HG03571 (cell line): Measurements from ENCODE around the gene HOXA11.
A peak's percentile ranks its signal among the peaks of the same experiment; 100 is the strongest.

Source experiments
- ATAC-seq: cut with Tn5 transposase; IDR thresholded peaks from one replicate; pipeline ENCODE4 v1.9.1; 2021; ENCODE audit not compliant: unreplicated experiment

HOXA11 gene

DNA sequence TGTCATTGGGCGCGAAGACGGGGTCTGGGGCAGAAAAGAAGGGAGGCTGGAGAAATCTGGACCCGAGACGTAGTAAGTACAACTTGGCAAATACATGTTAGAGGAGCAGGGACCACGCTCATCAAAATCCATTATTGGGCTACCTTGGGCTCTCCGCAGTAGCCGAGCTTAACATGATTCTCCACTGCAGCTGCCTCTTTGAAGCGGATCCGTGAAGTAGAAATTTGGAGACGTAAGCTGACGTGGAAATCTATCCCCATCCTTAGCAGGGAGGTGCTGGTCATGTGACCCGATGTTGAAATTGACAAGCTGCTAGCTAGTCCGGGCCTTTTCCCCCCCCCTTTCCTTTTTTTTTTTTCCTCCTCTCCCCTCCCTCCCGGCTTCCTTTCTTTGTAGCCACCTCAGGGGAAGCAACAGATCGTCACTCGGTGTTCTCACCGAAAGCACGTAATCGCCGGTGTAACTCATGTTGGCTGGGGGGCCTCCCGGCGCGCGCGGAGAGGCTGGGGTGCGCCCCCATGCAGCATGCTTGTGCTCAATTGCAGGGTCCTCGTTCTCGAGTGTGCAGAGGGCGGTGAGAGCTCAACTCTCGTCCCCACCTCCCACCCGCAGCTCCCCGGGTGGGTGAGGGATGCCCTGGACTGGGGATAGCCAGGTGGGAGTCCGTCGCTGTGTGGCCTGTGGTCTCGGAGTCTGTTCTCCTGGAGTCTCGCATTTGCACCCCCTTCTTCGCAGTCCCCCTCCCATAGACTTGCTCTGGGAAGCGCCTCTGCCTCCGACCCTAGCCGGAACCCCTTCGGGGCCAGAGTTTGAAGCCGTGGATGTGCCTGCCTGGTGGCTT, at the start of gene HOXA11:
TSS of gene HOXA11 (minus strand) at position 220 of the 841 bp plus-strand sequence. CDS start at position 132, 88 bp downstream.
- no peak for ATAC-seq

DNA sequence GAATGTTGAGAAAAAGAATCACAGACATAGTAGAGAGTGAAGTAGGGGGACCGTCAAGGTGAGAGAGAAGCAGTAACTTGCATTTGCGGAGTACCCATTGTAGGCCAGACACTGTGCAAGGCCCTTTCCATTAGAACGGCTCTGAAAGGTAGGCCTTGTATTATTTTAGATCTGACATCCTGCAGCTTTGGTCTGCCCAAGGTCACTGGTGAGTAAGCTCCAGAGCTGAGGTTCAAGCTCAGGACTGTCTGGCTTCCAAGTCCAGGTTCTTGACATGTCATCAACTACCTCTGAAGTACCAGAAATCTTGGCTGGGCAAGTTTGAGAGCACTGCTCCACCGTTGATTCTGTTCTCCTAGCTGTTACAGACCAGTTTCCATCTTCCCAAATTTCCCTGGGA, 44.4 kb upstream of the HOXA11 start:
- ATAC-seq, result no peak

DNA sequence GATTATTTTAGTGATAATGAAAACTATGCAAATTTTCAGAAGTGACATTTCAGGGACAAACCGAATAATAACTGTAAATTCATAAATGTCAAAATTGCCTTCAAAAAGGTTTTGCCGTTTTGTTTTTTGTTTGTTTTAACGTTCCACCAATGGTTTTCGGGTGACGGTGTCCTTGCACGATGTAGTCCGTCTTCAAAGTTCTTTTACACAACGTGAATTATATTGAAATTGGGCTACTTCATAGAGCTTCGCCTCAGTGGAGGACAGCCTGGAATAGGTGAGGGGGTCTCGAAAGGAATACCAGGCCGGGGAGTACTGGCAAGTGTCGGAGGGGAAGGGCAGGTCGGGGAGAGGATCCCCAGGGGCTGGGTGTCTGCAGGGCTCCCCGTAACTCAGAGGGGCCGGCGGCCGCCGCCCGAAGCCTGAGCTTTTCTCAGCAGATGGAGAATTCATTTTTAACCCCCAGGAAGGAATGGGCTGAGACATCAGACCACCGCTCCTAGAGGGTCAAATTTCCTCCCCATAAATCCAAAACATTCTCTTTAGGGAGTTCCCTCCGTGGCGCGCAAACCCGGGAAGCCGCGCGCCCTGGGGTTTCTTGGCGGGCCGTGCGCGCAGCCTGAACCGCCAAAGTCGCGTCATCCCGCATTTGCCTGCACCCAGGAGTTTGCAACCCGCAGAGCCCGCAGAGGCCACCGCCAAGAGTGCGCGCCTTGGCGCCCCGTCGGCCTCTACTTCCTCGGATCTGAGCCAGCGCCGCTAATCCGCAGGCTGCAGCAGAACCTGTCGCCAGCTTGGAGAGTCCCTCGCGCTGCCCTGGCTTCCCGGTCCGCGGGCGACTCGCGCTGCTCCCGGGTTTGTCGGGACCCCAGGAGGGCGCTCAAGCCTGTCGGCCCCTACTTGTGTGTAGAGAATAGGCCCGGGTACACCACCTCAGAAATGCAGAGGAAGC, 40.2 kb upstream of the HOXA11 start:
- no peak for ATAC-seq

DNA sequence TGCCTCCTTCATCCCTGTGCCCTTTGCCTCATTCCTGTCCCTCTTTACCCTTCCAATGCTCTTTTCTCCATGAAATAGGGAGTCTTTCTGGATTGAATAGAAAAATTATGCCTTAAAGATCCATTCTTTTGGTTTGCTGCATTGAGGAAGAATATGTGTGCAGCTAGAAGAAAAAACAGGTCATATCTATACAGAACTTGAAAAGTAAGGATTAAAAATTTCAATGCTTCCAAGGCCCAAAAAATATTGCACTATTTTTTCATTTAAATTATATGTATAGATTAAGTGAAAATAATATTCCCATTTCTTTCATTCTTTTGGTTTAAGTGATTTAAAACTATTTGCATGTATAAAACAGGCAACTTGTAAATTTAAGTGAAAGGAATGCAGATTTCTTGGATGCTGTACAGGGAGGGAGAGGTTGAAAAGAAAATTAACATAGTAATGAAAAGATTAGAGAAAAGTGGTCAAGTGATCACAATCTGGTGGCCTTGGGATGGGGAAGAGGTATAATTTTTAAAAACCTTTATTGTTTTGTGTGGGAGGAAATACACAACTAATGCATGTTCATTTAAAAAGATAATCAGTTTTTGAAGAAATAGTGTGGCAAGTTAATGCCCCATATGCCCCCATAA, 39.0 kb upstream of the HOXA11 start:
- no peak for ATAC-seq

DNA sequence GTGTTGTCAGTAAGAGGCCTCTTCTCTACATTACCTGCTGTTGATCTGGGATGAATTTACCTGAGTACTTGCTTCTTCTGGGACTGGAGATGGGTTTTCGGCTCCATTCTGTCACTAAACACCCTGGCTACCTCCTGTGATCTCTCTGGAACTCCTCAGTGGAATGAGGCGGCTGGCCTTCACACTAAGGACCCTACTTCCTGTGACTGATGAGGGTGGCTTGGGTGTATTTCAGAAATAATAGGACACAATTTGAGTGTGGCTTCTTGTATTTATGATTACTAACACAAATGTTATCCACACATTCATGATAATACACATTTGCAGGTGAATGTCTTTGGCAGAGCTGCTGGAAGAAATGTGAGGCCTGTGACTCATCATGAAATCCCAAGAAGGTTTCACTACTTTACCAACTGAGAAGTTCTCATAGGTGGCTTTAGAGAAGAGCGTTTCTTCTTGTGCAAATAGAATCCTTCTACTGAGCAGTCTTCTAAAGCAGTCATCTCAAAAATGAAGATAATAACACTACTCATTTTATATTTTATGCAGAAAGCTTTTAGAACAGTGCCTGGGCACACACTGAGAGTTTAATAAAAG, 36.3 kb upstream of the HOXA11 start:
- ATAC-seq, result peak; percentile 62

DNA sequence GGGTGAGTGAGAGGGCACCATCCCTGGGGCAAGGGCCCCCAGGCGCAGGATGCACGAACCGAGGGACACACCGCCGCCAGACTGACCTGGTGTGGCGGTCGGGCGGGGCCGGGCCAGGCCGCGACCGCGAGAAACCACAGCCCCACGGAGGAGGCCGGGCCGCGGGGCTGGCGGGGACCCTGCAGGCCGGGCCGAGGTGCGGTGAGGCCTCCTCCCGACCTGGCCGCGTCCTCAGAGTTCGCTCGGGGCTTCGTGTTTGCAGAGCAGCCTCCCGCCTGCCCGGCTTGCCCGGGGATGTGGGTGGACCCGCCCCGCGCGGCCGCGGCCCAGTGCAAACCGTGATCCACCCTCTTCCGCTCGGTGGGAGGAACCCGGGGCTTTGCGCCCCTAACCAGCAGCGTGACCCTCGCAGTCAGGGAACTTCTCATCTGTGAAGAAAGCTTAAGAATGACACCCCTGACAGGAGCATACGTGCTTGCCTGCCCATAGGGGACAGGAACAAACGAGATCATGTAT, 35.5 kb upstream of the HOXA11 start:
- no peak for ATAC-seq

DNA sequence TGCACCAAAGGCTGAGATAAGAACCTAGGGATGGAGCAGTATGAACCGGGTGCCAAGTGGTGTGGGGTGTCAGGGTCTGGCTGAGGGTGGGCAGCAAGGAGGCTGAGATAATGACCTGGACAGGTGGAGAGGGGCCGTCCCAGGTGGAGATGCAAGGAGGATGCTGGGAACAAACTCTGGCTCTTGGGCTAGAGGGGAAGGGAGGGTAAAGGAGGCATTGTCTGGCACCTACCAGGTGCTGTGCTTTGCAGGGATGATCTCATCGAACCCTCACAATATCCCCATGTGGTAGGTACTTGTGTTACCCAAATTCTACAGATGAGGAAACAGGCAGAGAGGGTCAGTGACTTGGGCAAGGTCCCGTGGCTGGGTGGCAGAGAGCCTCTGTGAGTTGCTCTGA, 34.8 kb upstream of the HOXA11 start:
- ATAC-seq, result no peak

DNA sequence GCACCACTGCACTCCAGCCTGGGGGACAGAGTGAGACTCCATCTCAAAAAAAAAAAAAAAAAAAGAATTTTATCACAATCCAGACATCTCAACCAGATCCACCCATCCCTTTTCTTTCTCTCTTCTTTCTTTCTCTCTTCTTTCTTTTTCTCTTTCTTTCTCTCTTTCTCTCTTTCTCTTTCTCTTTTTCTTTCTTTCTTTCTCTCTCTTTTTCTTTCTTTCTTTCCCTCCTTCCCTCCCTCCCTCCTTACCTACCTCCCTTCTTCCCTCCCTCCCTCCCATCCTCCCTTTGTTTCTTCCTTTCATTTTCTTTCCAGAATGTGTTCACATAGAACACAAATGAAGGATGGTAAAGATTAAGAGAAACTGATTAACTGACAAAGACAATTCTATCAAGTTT, 32.9 kb upstream of the HOXA11 start:
- no peak for ATAC-seq

DNA sequence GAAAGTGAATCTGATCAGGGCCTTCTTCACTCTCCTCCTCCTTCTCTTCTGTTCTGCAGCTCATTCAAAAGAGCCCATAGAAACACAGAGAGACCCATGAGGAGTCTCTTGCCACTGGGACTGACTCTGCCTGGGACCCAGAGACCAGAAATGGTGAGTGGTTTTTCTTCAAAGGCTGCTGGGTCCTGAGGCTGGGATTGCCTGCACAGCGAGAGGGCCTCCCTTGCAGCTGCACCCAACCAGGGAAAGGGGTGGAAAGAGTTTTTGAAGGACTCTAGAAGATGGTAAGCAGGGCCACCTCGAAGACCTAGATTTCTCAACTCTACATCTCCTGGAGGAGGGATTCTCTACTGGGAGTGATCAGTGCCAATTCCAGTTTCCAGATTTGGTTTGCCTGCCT, 30.3 kb upstream of the HOXA11 start:
- ATAC-seq, result no peak

DNA sequence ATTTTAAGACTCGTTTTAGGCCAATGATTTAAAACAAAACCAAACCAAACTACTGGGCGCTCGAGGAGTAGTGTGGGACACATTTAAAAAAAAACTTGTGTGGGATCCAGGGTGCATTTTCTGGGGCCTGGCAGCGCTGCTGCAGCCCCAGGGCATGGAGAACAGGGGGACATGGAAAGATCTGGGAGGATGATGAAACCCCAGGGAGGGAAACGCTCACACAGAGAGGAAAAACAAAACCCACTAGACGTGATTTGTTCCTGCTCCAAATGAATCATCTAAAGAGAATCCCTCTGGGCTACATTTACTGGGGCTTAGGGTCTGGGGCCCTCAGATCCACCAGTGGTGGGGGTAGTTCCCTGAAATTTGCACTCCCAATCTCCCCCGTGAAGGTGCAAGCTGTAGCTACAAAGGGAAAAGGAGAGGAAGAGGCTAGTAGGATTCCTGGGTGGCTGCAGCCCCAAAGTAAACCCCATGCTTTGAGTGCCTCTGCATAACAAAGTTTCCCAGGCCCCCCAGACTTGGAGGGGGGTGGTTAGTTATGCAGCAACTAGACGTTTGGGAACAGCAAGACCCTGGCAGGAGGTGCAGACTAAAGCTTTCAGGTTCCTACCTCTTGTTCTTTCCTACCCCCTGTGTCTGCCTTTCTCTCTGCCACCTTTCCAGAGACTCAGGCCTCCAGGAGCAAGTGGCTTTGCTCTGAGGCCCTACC, 29.4 kb upstream of the HOXA11 start:
- ATAC-seq, result no peak

DNA sequence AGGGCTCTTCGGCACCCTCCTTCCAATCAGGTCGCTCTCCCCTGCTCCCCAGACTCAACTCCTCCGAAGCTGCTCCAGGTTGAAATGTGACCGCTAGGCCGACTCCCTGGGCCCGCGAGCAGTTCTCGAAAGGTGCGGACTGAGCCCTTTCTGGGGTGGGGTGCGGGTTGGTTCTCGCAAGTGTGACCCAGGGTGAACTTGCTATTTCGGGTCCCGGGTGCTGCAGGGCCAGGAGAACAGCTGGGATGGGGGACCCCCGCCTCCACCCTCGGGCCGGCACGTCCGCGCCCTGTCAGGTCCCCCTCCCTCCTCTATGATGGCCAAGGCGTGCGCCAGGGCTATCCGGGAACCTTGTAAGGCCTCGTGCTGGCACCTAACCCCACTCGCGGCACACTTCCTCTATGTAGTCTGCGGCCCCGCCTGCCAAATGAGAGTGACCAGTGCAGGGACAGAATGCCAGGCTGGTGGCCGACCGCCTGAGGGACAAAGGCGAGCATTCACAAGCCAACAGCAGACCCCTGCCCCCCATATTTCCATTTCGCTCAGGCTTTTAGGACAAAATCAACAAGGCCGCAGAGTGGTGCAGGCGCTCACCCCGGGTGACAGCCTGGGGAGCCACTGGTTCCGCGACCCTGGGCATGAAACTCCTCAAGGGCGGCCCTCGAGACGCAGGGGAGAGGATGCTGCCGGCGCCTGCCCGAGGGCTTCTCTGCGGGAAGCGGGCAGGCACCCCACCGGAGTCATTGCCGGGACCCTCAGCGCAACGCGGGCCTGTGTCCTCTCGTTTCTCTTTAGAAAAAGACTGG, 28.6 kb upstream of the HOXA11 start:
- ATAC-seq, result no peak

DNA sequence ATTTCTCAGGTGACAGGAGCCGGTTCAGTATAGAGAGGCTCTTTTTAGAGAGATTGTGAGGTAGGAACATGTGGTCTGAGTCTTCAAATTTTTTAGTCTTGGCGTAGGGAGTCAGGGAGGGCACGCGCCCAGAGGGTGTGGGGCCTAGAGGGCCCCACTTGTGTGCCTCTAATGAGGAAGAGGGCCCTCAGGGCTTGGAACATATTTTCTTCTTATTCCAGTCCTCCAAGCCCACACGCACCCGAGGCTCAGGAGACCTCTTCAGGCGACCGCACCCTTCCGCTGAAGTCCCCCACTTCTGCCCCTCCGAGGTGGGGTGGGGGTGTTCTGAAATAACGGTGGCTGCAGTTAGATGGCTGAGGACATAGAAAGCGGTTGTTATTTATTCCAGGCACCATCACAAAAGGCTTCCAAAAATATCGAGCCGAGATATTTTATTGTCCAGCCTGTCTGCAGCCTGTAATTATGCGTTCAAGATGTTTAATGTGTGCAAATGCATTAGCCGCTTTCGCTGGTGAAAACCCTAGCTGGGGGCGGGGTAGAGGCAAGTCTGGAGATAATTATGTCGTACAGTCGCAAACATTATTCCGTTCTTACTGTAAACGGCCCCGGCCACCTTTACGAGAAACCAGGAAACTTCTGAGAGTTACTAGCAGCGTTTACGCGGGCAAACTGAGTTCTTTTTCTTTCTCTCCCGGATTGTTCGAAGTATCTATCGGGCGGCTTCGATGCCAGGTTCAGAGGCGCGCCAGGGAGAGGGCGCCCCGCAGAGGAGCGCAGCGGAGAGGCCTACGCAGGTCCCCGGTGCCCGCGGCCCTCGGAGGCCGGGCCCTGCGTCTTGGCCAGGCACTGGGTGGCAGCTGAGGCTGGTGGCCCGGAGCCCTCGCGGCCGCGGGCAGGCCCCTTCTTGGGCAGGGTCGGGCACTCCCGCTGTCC, 27.7 kb upstream of the HOXA11 start:
- ATAC-seq, result no peak

DNA sequence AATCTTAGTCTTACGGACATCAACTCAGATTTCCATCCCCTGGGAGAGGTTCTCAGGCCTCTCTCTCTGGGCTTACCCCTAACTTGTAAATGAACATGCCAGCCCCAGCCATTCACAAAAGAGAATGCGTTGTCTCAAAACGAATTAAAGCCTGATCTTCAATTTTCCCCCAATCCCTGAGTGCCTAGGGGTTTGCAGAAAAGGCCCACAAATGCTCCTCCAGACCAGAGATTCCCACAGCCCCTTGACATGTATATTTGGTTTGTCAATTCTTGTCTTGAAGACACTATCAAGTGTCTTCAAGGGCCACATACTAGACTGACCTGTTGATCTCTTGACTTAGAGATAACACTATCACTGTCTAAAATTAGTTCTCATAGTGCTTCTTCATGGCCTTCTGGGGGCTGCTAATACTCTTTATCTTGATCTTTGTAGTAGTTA, 26.8 kb upstream of the HOXA11 start:
- ATAC-seq, result no peak

DNA sequence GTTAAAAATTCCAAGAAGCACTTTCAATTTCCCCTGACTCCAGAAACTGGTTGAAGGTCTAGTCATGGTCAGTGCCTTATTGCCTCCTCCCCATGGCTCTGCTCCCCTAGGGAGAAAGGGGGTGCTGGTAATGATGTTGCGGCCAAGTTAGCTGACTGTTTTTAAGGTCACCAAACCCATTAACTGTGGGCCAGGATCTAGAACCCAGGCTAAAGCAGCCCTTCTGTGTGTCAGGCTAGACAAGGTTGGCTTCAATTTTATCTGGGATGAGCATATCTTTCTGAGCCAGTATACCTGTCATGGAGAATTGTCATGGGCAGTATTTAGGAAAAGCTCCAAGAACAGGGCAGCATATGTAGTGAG, 26.0 kb upstream of the HOXA11 start:
- no peak for ATAC-seq

DNA sequence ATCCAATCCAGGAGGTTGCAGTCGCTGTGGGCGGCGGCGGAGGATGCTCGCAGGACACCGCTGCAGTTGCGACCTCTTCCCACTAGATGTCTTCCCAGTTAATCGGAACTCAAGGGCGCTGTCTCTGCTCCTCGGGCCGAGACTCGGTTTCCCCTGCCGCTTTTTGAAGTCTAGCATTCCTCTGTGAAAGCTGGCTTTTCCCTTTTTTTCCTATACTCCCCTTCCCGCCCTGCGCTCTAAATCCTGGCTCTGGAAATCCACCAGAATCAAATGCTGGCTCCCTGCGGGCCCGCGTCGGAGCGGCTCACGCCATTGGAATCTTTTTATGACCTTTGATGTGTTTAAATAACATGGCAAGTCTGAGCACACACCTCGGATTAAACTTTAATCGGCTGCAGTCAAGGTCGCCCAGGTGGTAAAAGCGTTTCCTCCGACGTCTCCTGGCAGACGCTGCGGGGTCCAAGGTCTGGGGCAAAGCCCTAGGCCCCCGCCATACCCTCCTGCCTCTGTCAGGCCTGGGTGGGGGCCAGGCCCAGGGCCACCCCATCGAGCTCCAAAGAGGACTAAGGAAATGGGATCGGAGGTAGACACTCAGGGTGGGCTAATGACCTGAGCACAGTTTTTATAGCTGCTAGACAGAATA, 25.5 kb upstream of the HOXA11 start:
- no peak for ATAC-seq

DNA sequence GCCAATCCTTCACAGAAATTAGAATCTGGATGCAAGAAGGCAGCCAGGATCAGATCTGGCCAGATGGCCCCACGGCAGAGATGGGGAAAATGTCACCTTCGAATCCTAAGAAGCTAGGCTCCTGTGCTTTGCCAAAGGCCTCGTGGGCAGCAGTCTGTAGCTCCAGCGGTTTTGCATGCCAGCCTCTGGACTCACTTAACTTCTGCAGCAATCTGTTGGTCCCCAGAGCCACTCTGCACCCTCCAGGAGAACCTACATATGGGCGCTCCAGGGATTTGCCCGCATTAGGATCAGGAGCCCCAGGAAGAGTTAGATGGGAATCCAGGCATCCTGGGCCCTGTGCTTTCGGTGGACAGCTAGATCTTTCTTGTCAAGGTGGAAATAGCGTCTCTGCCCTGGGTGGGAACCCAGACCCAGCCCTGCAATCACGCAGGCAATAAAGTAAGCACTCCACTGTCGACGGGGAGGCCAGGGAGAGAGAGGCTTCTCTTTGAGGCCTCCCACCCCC, 25.0 kb upstream of the HOXA11 start:
- ATAC-seq, result no peak

DNA sequence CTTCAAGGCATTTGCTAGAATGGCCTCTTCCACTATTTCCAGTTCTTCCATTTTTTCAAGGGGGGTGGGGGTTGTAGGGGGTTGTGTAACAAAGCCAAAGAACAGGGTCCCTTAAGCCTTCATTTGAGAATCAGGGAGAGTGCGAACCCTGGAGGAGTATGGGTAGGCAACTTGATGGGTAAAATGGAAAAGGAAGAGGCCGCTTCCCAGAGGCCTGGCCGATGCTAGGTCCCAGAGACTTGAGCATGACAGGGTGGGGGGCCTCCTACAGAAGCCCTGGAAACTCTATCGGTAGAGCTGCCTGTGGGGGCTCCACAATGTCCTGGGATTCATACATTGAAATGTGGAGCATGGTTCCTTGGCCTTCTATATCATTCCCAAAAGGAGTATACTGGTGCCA, 24.0 kb upstream of the HOXA11 start:
- no peak for ATAC-seq
